IMR-90 (cell line): Measurements from ENCODE around the gene SRGAP3. TPM values are rescaled to one million over a fixed set of nuclear protein-coding genes. Genes with fewer than 3 reads are reported as not detected.

Experiments
- ATAC-seq: fragments of 200-7000 bp; cut with Tn5 transposase; 2 replicates; pipeline ENCODE4 v1.9.1; 2020; ENCODE audit warnings: low read depth, mild to moderate bottlenecking, moderate library complexity
- BruUV-seq: library from RNA; stranded (reverse); fragments of 400-500 nt; replicated peaks from 2 replicates; lab custom pipeline; 2021; lab: Mats Ljungman, UMichigan
- CTCF ChIA-PET: fragments of 300-600 bp; formaldehyde crosslinking; extraction: SDS; loops from one replicate; lab custom pipeline; 2021; ENCODE audit warnings: antibody characterized with exemption; lab: Yijun Ruan, JAX
- POLR2A ChIA-PET: fragments of 300-600 bp; sonication (Branson Sonifier 250); formaldehyde crosslinking; loops from one replicate; lab custom pipeline; 2022; ENCODE audit warnings: antibody characterized with exemption; ENCODE audit not compliant: unreplicated experiment; lab: Charles Lee
- DNase-seq: peaks from one replicate; pipeline ENCODE4 v3.0.0; 2013
- H2AFZ ChIP-seq: replicated peaks from 2 replicates; pipeline ENCODE3; 2013; ENCODE audit warnings: low read length, mild to moderate bottlenecking; ENCODE audit not compliant: poor library complexity
- H2AK5ac ChIP-seq: 2 replicates; pipeline ENCODE4 v1.6.1; 2013; ENCODE audit warnings: low read depth, low read length, inconsistent platforms
- H2AK9ac ChIP-seq: replicated peaks from 2 replicates; pipeline ENCODE3; 2013; ENCODE audit warnings: mild to moderate bottlenecking, low read depth, low read length, moderate library complexity; ENCODE audit not compliant: poor library complexity
- H2BK120ac ChIP-seq: 2 replicates; pipeline ENCODE4 v1.6.1; 2013; ENCODE audit warnings: low read depth, low read length, inconsistent platforms
- H2BK15ac ChIP-seq: 3 replicates; pipeline ENCODE4 v1.6.1; 2013; ENCODE audit warnings: low read depth, low read length, inconsistent platforms
- H2BK20ac ChIP-seq: 2 replicates; pipeline ENCODE4 v1.6.1; 2013; ENCODE audit warnings: low read depth, mild to moderate bottlenecking, inconsistent platforms, low read length, moderate library complexity
- H2BK5ac ChIP-seq: 2 replicates; pipeline ENCODE4 v1.6.1; 2013; ENCODE audit warnings: mild to moderate bottlenecking, low read depth, low read length, inconsistent platforms; ENCODE audit not compliant: poor library complexity, severe bottlenecking
- H3K14ac ChIP-seq: replicated peaks from 2 replicates; pipeline ENCODE4 v1.6.1; 2013; ENCODE audit warnings: low read depth, low read length, inconsistent platforms
- H3K18ac ChIP-seq: 2 replicates; pipeline ENCODE4 v1.6.1; 2013; ENCODE audit warnings: low read depth, low read length, control low read depth
- H3K23ac ChIP-seq: 2 replicates; pipeline ENCODE4 v1.6.1; 2013; ENCODE audit warnings: low read depth, low read length, inconsistent platforms
- H3K27ac ChIP-seq: 2 replicates; pipeline ENCODE4 v1.5.1; 2013; ENCODE audit warnings: mild to moderate bottlenecking, control low read depth, low read length; ENCODE audit not compliant: insufficient read depth
- H3K27me3 ChIP-seq: 2 replicates; pipeline ENCODE4 v1.6.1; 2013; ENCODE audit warnings: low read length; ENCODE audit not compliant: control insufficient read depth, insufficient read depth
- H3K36me3 ChIP-seq: 2 replicates; pipeline ENCODE4 v1.6.1; 2013; ENCODE audit warnings: low read length, mixed read lengths; ENCODE audit not compliant: control insufficient read depth, insufficient read depth
- H3K4ac ChIP-seq: 2 replicates; pipeline ENCODE4 v1.6.1; 2013; ENCODE audit warnings: low read depth, low read length, inconsistent platforms
- H3K4me1 ChIP-seq: 2 replicates; pipeline ENCODE4 v1.6.1; 2013; ENCODE audit warnings: low read length, mixed read lengths; ENCODE audit not compliant: control insufficient read depth, insufficient read depth
- H3K4me2 ChIP-seq: 2 replicates; pipeline ENCODE4 v1.6.1; 2013; ENCODE audit warnings: low read depth, mild to moderate bottlenecking, control low read depth, low read length, moderate library complexity
- H3K4me3 ChIP-seq: 2 replicates; pipeline ENCODE4 v1.5.1; 2013; ENCODE audit warnings: low read depth, mild to moderate bottlenecking, control low read depth, low read length, moderate library complexity; ENCODE audit not compliant: insufficient read depth
- H3K56ac ChIP-seq: 2 replicates; pipeline ENCODE4 v1.6.1; 2013; ENCODE audit warnings: low read length, inconsistent platforms; ENCODE audit not compliant: insufficient read depth; ENCODE audit errors: extremely low read depth
- H3K79me1 ChIP-seq, 2 experiments: 2 replicates each; pipeline ENCODE4 v1.6.1; 2013; ENCODE audit warnings: low read length in 2 of 2, inconsistent platforms in 1 of 2, low read depth in 1 of 2
- H3K9ac ChIP-seq: 2 replicates; pipeline ENCODE4 v1.6.1; 2013; ENCODE audit warnings: low read depth, low read length, control low read depth
- H3K9me1 ChIP-seq: 2 replicates; pipeline ENCODE4 v1.6.1; 2013; ENCODE audit warnings: low read length, inconsistent platforms; ENCODE audit not compliant: insufficient read depth
- H3K9me3 ChIP-seq: 2 replicates; pipeline ENCODE4 v1.6.1; 2013; ENCODE audit warnings: low read length; ENCODE audit not compliant: control insufficient read depth, insufficient read depth
- H4K20me1 ChIP-seq: 2 replicates; pipeline ENCODE4 v1.6.1; 2013; ENCODE audit warnings: low read length, inconsistent platforms; ENCODE audit not compliant: insufficient read depth
- H4K5ac ChIP-seq: 2 replicates; pipeline ENCODE4 v1.6.1; 2013; ENCODE audit warnings: mild to moderate bottlenecking, low read depth, low read length, control low read depth
- H4K8ac ChIP-seq, 2 experiments: 2 replicates each; pipeline ENCODE4 v1.6.1; 2013; ENCODE audit warnings: low read depth in 2 of 2, low read length in 2 of 2, control low read depth in 1 of 2, inconsistent platforms in 1 of 2
- H4K91ac ChIP-seq: 2 replicates; pipeline ENCODE4 v1.6.1; 2013; ENCODE audit warnings: low read depth, low read length, inconsistent platforms; ENCODE audit not compliant: insufficient read depth
- CHD1 ChIP-seq: IDR thresholded peaks from 2 replicates; pipeline ENCODE4 v1.6.1; 2012; ENCODE audit warnings: low read depth, low read length, improper control_type of control experiment
- MXI1 ChIP-seq: IDR thresholded peaks from 2 replicates; pipeline ENCODE4 v1.6.1; 2012; ENCODE audit warnings: low read depth, mild to moderate bottlenecking, low read length, moderate library complexity, borderline replicate concordance
- RCOR1 ChIP-seq: IDR thresholded peaks from 2 replicates; pipeline ENCODE4 v1.6.1; 2012; ENCODE audit warnings: mild to moderate bottlenecking, low read length, improper control_type of control experiment; ENCODE audit not compliant: insufficient replicate concordance
- SMC3 ChIP-seq: fragments of 150-350 bp; IDR thresholded peaks from 2 replicates; pipeline ENCODE4 v1.6.1; 2016; ENCODE audit warnings: low read depth, mild to moderate bottlenecking, antibody characterized with exemption, low read length, moderate library complexity
- WGBS, 2 experiments: methylation state at CpG; one replicate each; pipeline versions ENCODE4 v1.1.5 to v1.1.7; 2013; ENCODE audit warnings: missing lambda C conversion rate in 2 of 2; ENCODE audit not compliant: insufficient read length in 1 of 2; ENCODE audit errors: extremely low coverage in 2 of 2; 5-methylcytosine and 5-hydroxymethylcytosine counted together
- dilution Hi-C: fragments of 300-500 bp; cut with HindIII; formaldehyde crosslinking; loops from one replicate; pipeline ENCODE4 v1.14.3; 2018; ENCODE audit warnings: low sequenced_read_pairs; ENCODE audit not compliant: unreplicated experiment
- in situ Hi-C: fragments of 300-500 bp; cut with MboI; formaldehyde crosslinking; loops from 3 replicates; pipeline ENCODE4 v1.14.3; 2019; ENCODE audit warnings: low sequenced_read_pairs, inconsistent platforms, mixed read lengths
- intact Hi-C: fragments of 100-400 bp; cut with micrococcal nuclease; formaldehyde crosslinking; loops from 2 replicates; pipeline ENCODE4 v1.10.0; 2022
- polyA plus RNA-seq, 3 experiments: library from polyadenylated mRNA; depleted of rRNA; stranded (reverse); fragments of >200 nt; gene quantifications; 2 replicates each; pipeline ENCODE4 v1.2.3, GENCODE V29; 2012; ENCODE audit warnings: low replicate concordance in 1 of 3
- total RNA-seq: library from RNA; depleted of rRNA; stranded (reverse); fragments of >200 nt; gene quantifications from 2 replicates; pipeline ENCODE4 v1.2.3, GENCODE V29; 2012

Gene SRGAP3
- total and polyA plus RNA-seq, 2 of the 4 experiments (the other 2 are of a cell fraction): 0.68 to 1.4 TPM

- H3K4ac ChIP-seq: no peak overlapping the region
- CTCF ChIA-PET: interaction anchor here (1.0 to 2.1 kb wide), 2 partner anchors 18 to 237 kb away, joined by 3 to 6 read pairs; no protein-coding TSS in a partner anchor
- peaks cover 15% of the 10 kb centered on the region for H3K27me3 ChIP-seq
- TF ChIP-seq SMC3 (no peak), MXI1 (no peak), RCOR1 (no peak), CHD1 (no peak)
- H3K14ac ChIP-seq: no peak overlapping the region
- no peak overlapping the region for H2BK15ac ChIP-seq
- no peak overlapping the region for H3K27ac ChIP-seq
- intact Hi-C loops: no loop called here
- POLR2A ChIA-PET: no interaction called here
- no peaks in the 10 kb centered on the region for H4K20me1 ChIP-seq
- WGBS, 2 experiments: no CpG with 5 or more reads among the region's 2 CpGs
- H3K9me3 ChIP-seq: no peaks in the 10 kb centered on the region
- no peak overlapping the region for H4K5ac ChIP-seq
- no peak overlapping the region for H3K56ac ChIP-seq
- in situ Hi-C loops: no loop called here
- H3K4me2 ChIP-seq: no peak overlapping the region
- H2AK5ac ChIP-seq: no peak overlapping the region
- no peaks in the 10 kb centered on the region for H3K79me1 ChIP-seq
- no peak overlapping the region for H4K91ac ChIP-seq
- H3K23ac ChIP-seq: no peak overlapping the region; the same call in 1 of the 2 replicates
- DNase-seq (no peak), ATAC-seq (no peak)
- H4K8ac ChIP-seq: no peak overlapping the region
- no peak overlapping the region for H3K9ac ChIP-seq
- no peak overlapping the region for H3K18ac ChIP-seq
- BruUV-seq: no TSS peak
- no peak overlapping the region for H2BK120ac ChIP-seq
- H3K4me1 ChIP-seq: no peaks in the 10 kb centered on the region
- H2BK20ac ChIP-seq: no peak overlapping the region
- no peak overlapping the region for H2AK9ac ChIP-seq
- H2BK5ac ChIP-seq: no peak overlapping the region
- no peak overlapping the region for H2AFZ ChIP-seq
- dilution Hi-C loops: no loop called here
- H3K9me1 ChIP-seq: 0 out of 2 replicates have a peak, but pooled peaks cover 2% of the 10 kb centered on the region
- H3K36me3 ChIP-seq: no peaks in the 10 kb centered on the region
- no peak overlapping the region for H3K4me3 ChIP-seq
Measured at GRCh38 chr3:8996216-8996615, 253.2 kb downstream of the SRGAP3 start.
